ENCODE measurements around the gene MYLK.

Gene MYLK

GRCh38 chr3:123757281-123757940 lies 126.7 kb downstream of the MYLK start:
- DNase-seq (ENCODE audit: low spot score in 2 of 2): no peak
- H3K4me1 Mint-ChIP-seq: peaks cover 5% of the 10 kb centered on the region
- no peak for ATAC-seq (replicated peaks; ENCODE audit: extremely low read depth, poor library complexity, severe bottlenecking)
- H3K36me3 Mint-ChIP-seq (ENCODE audit: insufficient read depth): peaks cover under 1% of the 10 kb centered on the region
- H3K27ac Mint-ChIP-seq (ENCODE audit: low read depth): no peak overlapping the region
- H3K4me3 Mint-ChIP-seq: no peak overlapping the region
- peaks cover 9% of the 10 kb centered on the region for H3K27me3 Mint-ChIP-seq
- no peaks in the 10 kb centered on the region for H3K9me3 Mint-ChIP-seq

DNA sequence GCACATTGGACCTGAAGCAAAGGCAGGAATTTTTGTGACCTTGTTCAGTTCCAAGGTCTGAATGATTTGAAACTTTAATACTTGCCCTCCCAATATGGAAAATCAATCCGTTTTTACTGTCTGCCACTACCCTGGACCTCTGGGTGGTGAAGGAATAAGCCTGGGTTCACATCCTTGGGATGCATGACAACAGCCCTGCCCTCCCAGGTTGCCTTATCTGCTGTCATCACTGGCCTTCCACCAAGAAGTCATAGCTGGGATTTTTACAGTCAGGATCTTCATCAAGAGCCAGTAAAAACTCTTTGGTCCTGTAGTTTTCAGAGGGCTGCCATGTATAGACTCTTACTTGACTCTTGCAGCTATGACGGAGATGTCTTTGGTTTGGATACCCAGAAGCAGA lies 128.6 kb downstream of the MYLK start:
- H3K27me3 Mint-ChIP-seq: peaks cover 13% of the 10 kb centered on the region
- peaks cover 5% of the 10 kb centered on the region for H3K4me1 Mint-ChIP-seq
- no peak overlapping the region for H3K27ac Mint-ChIP-seq (ENCODE audit: low read depth)
- no peak for DNase-seq (ENCODE audit: low spot score in 2 of 2)
- H3K9me3 Mint-ChIP-seq: no peaks in the 10 kb centered on the region
- no peak for ATAC-seq (replicated peaks; ENCODE audit: extremely low read depth, poor library complexity, severe bottlenecking)
- H3K4me3 Mint-ChIP-seq: no peak overlapping the region
- peaks cover 2% of the 10 kb centered on the region for H3K36me3 Mint-ChIP-seq (ENCODE audit: insufficient read depth)

DNA sequence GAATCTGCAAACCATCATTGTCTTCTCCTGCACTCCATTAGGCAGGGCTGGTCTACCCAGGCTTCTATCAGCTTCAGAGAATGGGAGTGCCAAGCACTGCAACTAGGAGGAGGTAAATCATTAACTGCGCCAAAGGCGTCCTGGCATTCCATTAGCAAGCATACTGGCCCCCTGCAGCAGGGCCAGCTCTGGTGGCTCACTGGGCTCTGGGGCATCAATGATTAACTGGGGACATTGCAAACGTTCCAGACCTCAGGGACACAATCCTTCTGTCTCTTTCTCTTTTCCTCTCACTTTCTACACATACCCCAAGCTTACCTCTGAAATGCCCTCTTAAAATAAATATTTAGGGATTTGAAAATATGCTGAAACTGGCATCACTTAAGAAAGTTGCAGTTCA lies 129.0 kb downstream of the MYLK start:
- Mint-ChIP-seq H3K27me3 (peaks cover 17% of the 10 kb centered on the region), H3K4me1 (peaks cover 5% of the 10 kb centered on the region), H3K27ac (ENCODE audit: low read depth) (no peak overlapping the region), H3K4me3 (no peak overlapping the region), H3K36me3 (ENCODE audit: insufficient read depth) (peaks cover 2% of the 10 kb centered on the region), H3K9me3 (no peaks in the 10 kb centered on the region)
- DNase-seq (ENCODE audit: low spot score in 2 of 2): no peak
- ATAC-seq (replicated peaks; ENCODE audit: extremely low read depth, poor library complexity, severe bottlenecking): no peak

DNA sequence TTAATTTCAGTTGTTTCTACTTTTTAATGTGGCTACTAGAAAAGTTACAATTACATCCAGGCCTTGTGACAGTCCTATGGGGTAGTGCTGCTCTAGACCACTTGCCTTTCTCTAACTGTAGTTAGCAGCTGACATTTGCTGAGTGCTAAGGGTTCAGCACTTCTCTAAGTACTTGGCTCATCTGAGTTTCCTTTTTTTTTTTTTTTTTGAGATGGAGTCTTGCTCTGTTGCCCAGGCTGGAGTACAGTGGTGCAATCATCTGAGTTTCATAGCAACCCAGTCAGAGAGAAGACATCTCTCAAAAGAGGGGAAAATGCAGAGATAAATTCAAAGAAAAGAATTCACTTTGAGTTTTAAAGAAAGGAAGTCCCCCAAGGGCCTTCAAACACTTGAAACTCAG lies 130.8 kb downstream of the MYLK start:
- DNase-seq (ENCODE audit: low spot score in 2 of 2) (no peak), ATAC-seq (replicated peaks; ENCODE audit: extremely low read depth, poor library complexity, severe bottlenecking) (no peak)
- Mint-ChIP-seq H3K27ac (ENCODE audit: low read depth) (no peak overlapping the region), H3K4me3 (no peak overlapping the region), H3K4me1 (peaks cover 5% of the 10 kb centered on the region), H3K36me3 (ENCODE audit: insufficient read depth) (peaks cover 2% of the 10 kb centered on the region), H3K27me3 (peaks cover 19% of the 10 kb centered on the region), H3K9me3 (no peaks in the 10 kb centered on the region)

GRCh38 chr3:123752228-123752627 lies 131.9 kb downstream of the MYLK start:
- DNase-seq (ENCODE audit: low spot score in 2 of 2) (no peak), ATAC-seq (replicated peaks; ENCODE audit: extremely low read depth, poor library complexity, severe bottlenecking) (no peak)
- Mint-ChIP-seq H3K27ac (ENCODE audit: low read depth) (no peak overlapping the region), H3K9me3 (no peaks in the 10 kb centered on the region), H3K36me3 (ENCODE audit: insufficient read depth) (peaks cover 4% of the 10 kb centered on the region), H3K27me3 (peaks cover 19% of the 10 kb centered on the region), H3K4me1 (peaks cover 2% of the 10 kb centered on the region), H3K4me3 (no peak overlapping the region)

GRCh38 chr3:123751433-123751832 lies 132.7 kb downstream of the MYLK start:
- Mint-ChIP-seq H3K9me3 (no peaks in the 10 kb centered on the region), H3K27me3 (peaks cover 19% of the 10 kb centered on the region), H3K4me1 (no peaks in the 10 kb centered on the region), H3K4me3 (no peak overlapping the region), H3K27ac (ENCODE audit: low read depth) (no peak overlapping the region), H3K36me3 (ENCODE audit: insufficient read depth) (peaks cover 4% of the 10 kb centered on the region)
- DNase-seq (ENCODE audit: low spot score in 2 of 2) (no peak), ATAC-seq (replicated peaks; ENCODE audit: extremely low read depth, poor library complexity, severe bottlenecking) (no peak)

- DNase-seq (ENCODE audit: low spot score in 2 of 2): no peak
- ATAC-seq (replicated peaks; ENCODE audit: extremely low read depth, poor library complexity, severe bottlenecking): no peak
- Mint-ChIP-seq H3K4me1 (no peaks in the 10 kb centered on the region), H3K9me3 (no peaks in the 10 kb centered on the region), H3K27me3 (peaks cover 19% of the 10 kb centered on the region), H3K4me3 (no peak overlapping the region), H3K27ac (ENCODE audit: low read depth) (no peak overlapping the region), H3K36me3 (ENCODE audit: insufficient read depth) (peaks cover 4% of the 10 kb centered on the region)
Observed at GRCh38 chr3:123750659-123751420, 133.3 kb downstream of the MYLK start.

DNA sequence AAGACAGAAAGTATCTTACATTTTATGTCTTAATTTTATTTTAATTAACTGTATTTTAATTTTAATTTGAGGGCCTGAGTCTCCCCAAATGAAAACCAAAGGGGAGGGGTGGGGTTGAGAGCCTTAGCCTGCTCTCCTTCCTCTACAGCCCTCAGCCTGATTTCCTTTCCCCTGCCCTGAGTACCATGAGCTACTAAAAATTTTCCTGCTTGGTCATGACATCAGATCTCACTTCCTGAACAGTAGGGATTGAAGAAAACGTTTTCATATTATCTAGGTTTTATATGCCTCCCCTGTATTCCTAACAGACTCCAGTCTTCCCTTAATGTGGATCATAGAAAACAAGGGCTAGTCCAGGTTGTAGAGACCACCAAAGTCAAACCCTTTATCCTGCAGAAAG lies 133.9 kb downstream of the MYLK start:
- DNase-seq (ENCODE audit: low spot score in 2 of 2) (no peak), ATAC-seq (replicated peaks; ENCODE audit: extremely low read depth, poor library complexity, severe bottlenecking) (no peak)
- peaks cover 4% of the 10 kb centered on the region for H3K36me3 Mint-ChIP-seq (ENCODE audit: insufficient read depth)
- no peak overlapping the region for H3K4me3 Mint-ChIP-seq
- H3K27me3 Mint-ChIP-seq: peaks cover 14% of the 10 kb centered on the region
- H3K27ac Mint-ChIP-seq (ENCODE audit: low read depth): no peak overlapping the region
- H3K9me3 Mint-ChIP-seq: no peaks in the 10 kb centered on the region
- H3K4me1 Mint-ChIP-seq: no peaks in the 10 kb centered on the region

- DNase-seq (ENCODE audit: low spot score in 2 of 2) (no peak), ATAC-seq (replicated peaks; ENCODE audit: extremely low read depth, poor library complexity, severe bottlenecking) (no peak)
- Mint-ChIP-seq H3K4me1 (no peaks in the 10 kb centered on the region), H3K9me3 (no peaks in the 10 kb centered on the region), H3K27ac (ENCODE audit: low read depth) (no peak overlapping the region), H3K4me3 (no peak overlapping the region), H3K36me3 (ENCODE audit: insufficient read depth) (peaks cover 4% of the 10 kb centered on the region), H3K27me3 (peaks cover 9% of the 10 kb centered on the region)
Observed at GRCh38 chr3:123749711-123750110, 134.4 kb downstream of the MYLK start.

DNA sequence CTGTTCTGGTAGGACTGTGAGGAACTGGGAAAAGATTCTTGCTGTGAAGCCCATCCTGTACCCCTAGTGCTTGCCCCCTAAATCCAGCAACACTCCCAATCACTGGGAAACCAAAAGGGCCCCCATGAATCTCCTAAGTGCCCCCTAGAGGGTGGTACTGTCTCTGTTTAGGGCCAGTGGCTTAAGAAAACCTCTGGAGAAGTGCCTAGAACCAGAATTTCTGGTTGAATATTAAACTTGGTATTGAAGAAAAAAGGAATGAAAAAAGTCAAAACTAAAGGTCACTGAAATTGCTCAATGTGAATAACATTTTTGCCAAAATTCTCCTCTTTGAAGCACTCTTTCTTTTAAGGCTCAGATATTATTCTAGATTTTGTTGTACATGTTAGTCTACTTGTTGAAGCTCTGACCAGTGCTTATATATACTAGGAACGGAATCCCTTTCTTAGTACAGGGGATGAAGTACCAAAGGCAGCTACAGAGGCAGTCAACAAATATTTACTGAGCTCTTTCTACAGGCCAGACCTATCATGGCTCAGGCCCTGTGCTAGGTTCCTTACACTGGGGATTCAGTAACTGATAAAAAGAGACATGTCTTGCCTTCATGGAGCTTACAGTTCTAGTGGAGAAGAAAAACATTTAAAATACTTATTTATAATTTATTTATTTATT lies 138.8 kb downstream of the MYLK start:
- no peak for ATAC-seq (replicated peaks; ENCODE audit: extremely low read depth, poor library complexity, severe bottlenecking)
- Mint-ChIP-seq H3K4me1 (no peaks in the 10 kb centered on the region), H3K36me3 (ENCODE audit: insufficient read depth) (peaks cover 2% of the 10 kb centered on the region), H3K27ac (ENCODE audit: low read depth) (no peak overlapping the region), H3K9me3 (no peaks in the 10 kb centered on the region), H3K4me3 (no peak overlapping the region), H3K27me3 (peaks cover 31% of the 10 kb centered on the region)
- no peak for DNase-seq (ENCODE audit: low spot score in 2 of 2)

DNA sequence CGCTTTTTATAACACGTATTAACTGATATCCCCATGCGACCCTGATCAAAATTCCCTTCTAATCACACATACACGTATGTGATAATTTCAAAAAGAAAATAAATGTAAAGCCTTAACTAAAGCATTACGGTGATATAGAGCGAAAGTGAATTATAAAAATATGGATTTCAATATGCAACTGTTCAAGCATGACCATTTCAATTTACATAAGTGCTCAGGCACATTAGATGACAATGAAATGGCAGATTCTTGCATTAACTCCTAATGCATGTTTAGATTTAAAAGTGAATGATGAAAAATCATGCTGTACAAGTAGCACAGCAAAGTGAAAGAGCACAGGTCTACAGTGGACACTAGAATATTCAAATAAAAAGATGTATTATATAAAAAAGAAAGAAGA lies 140.1 kb downstream of the MYLK start:
- no peak for DNase-seq (ENCODE audit: low spot score in 2 of 2)
- Mint-ChIP-seq H3K9me3 (no peaks in the 10 kb centered on the region), H3K36me3 (ENCODE audit: insufficient read depth) (peaks cover 2% of the 10 kb centered on the region), H3K27ac (ENCODE audit: low read depth) (no peak overlapping the region), H3K4me3 (no peak overlapping the region), H3K4me1 (no peaks in the 10 kb centered on the region), H3K27me3 (peaks cover 37% of the 10 kb centered on the region)
- ATAC-seq (replicated peaks; ENCODE audit: extremely low read depth, poor library complexity, severe bottlenecking): no peak

GRCh38 chr3:123743121-123743520 lies 141.0 kb downstream of the MYLK start:
- H3K36me3 Mint-ChIP-seq (ENCODE audit: insufficient read depth): peaks cover under 1% of the 10 kb centered on the region
- H3K4me3 Mint-ChIP-seq: no peak overlapping the region
- ATAC-seq (replicated peaks; ENCODE audit: extremely low read depth, poor library complexity, severe bottlenecking) (no peak), DNase-seq (ENCODE audit: low spot score in 2 of 2) (no peak)
- H3K4me1 Mint-ChIP-seq: no peaks in the 10 kb centered on the region
- peaks cover 43% of the 10 kb centered on the region for H3K27me3 Mint-ChIP-seq
- no peak overlapping the region for H3K27ac Mint-ChIP-seq (ENCODE audit: low read depth)
- no peaks in the 10 kb centered on the region for H3K9me3 Mint-ChIP-seq

GRCh38 chr3:123741041-123741511 lies 143.1 kb downstream of the MYLK start:
- Mint-ChIP-seq H3K9me3 (no peaks in the 10 kb centered on the region), H3K4me3 (no peak overlapping the region), H3K4me1 (no peaks in the 10 kb centered on the region), H3K27ac (ENCODE audit: low read depth) (no peak overlapping the region), H3K27me3 (peaks cover 53% of the 10 kb centered on the region), H3K36me3 (ENCODE audit: insufficient read depth) (no peaks in the 10 kb centered on the region)
- DNase-seq (ENCODE audit: low spot score in 2 of 2) (no peak), ATAC-seq (replicated peaks; ENCODE audit: extremely low read depth, poor library complexity, severe bottlenecking) (no peak)

All from central memory CD8-positive, alpha-beta T cell (primary cell).